Measurements from ENCODE around the gene CRACR2A. TPM values are rescaled to one million over a fixed set of nuclear protein-coding genes. Genes with fewer than 3 reads are reported as not detected.

Gene CRACR2A
- total RNA-seq, 1 experiment from 2014 or later: 0.92 TPM

- H3K4me1 ChIP-seq (ENCODE audit: control insufficient read depth, insufficient read depth, low read length): no peaks in the 10 kb centered on the region
- no TSS peak for BruUV-seq (replicated peaks)
- intact Hi-C loops (cut with micrococcal nuclease; ENCODE audit: unreplicated experiment): no loop called here
- in situ Hi-C loops (cut with HindIII; ENCODE audit: low pct_unique_long_range_greater_than_20kb, low sequenced_read_pairs): no loop called here
- no peaks in the 10 kb centered on the region; the same call in 1 of the 2 replicates for H3K27me3 ChIP-seq (ENCODE audit: control insufficient read depth, insufficient read depth, low read length)
- ChIA-PET CTCF (interaction anchor here (0.6 kb wide), 1 partner anchor 241 kb away, joined by 5 read pairs; no protein-coding TSS in a partner anchor), POLR2A (no interaction called here)
- DNase-seq (ENCODE audit: low read depth, low spot score): no peak
- ATAC-seq: no peak
- TF ChIP-seq TCF7L2 (IDR thresholded peaks at IDR 0.05; ENCODE audit: low read depth, low read length) (no peak), SIN3A (IDR thresholded peaks at IDR 0.05; ENCODE audit: borderline replicate concordance, insufficient read depth, low read depth, low read length) (no peak), CTCF (IDR thresholded peaks at IDR 0.05) (no peak), POLR2AphosphoS5 (IDR thresholded peaks at IDR 0.05; ENCODE audit: low read depth, low read length) (no peak), REST (IDR thresholded peaks at IDR 0.05; ENCODE audit: insufficient read depth in 1 of 2, low read depth in 2 of 2, low read length in 1 of 2) (no peak)
- no peaks in the 10 kb centered on the region for H3K9me3 ChIP-seq (ENCODE audit: control insufficient read depth, insufficient read depth, low read depth, low read length)
- H3K27ac ChIP-seq (ENCODE audit: low read length): no peak overlapping the region
- no peaks in the 10 kb centered on the region for H3K36me3 ChIP-seq (ENCODE audit: control insufficient read depth, insufficient read depth, low read length)
- H3K4me3 ChIP-seq (ENCODE audit: low read depth in 2 of 2, low read length in 2 of 2): no peak overlapping the region
Measured at GRCh38 chr12:3651585-3652424, 101.1 kb downstream of the CRACR2A start.

- in situ Hi-C loops (cut with HindIII; ENCODE audit: low pct_unique_long_range_greater_than_20kb, low sequenced_read_pairs) (no loop called here), intact Hi-C loops (cut with micrococcal nuclease; ENCODE audit: unreplicated experiment) (no loop called here)
- H3K27me3 ChIP-seq (ENCODE audit: control insufficient read depth, insufficient read depth, low read length): no peaks in the 10 kb centered on the region; the same call in 1 of the 2 replicates
- ATAC-seq: no peak
- H3K4me1 ChIP-seq (ENCODE audit: control insufficient read depth, insufficient read depth, low read length): no peaks in the 10 kb centered on the region
- TF ChIP-seq SIN3A (IDR thresholded peaks at IDR 0.05; ENCODE audit: borderline replicate concordance, insufficient read depth, low read depth, low read length) (no peak), TCF7L2 (IDR thresholded peaks at IDR 0.05; ENCODE audit: low read depth, low read length) (no peak), POLR2AphosphoS5 (IDR thresholded peaks at IDR 0.05; ENCODE audit: low read depth, low read length) (no peak), REST (IDR thresholded peaks at IDR 0.05; ENCODE audit: insufficient read depth in 1 of 2, low read depth in 2 of 2, low read length in 1 of 2) (no peak), CTCF (IDR thresholded peaks at IDR 0.05) (no peak)
- no peak for DNase-seq (ENCODE audit: low read depth, low spot score)
- no peaks in the 10 kb centered on the region for H3K9me3 ChIP-seq (ENCODE audit: control insufficient read depth, insufficient read depth, low read depth, low read length)
- no peaks in the 10 kb centered on the region for H3K36me3 ChIP-seq (ENCODE audit: control insufficient read depth, insufficient read depth, low read length)
- H3K4me3 ChIP-seq (ENCODE audit: low read depth in 2 of 2, low read length in 2 of 2): no peak overlapping the region
- H3K27ac ChIP-seq (ENCODE audit: low read length): no peak overlapping the region
- ChIA-PET POLR2A (no interaction called here), CTCF (no interaction called here)
- BruUV-seq (replicated peaks): no TSS peak
Measured at GRCh38 chr12:3647504-3647903, 105.4 kb downstream of the CRACR2A start.

Data from Panc1 (cell line).